Loucy (cell line): ENCODE data around the gene PRIMPOL.

ENCODE experiments used
- H2AFZ ChIP-seq: fragments of 200-600 bp; sonication (generic); 2 replicates; pipeline ENCODE4 v1.6.0; 2016; ENCODE audit warnings: antibody characterized with exemption, mild to moderate bottlenecking, low read length, moderate library complexity
- H3F3A ChIP-seq: fragments of 200-600 bp; 2 replicates; pipeline ENCODE4 v1.6.0; 2016; ENCODE audit warnings: antibody characterized with exemption, low read depth, mild to moderate bottlenecking
- H3K27me3 ChIP-seq: fragments of 200-600 bp; sonication (generic); 2 replicates; pipeline ENCODE4 v1.6.1; 2014; ENCODE audit warnings: low read length, mild to moderate bottlenecking; ENCODE audit not compliant: insufficient read depth, poor library complexity, severe bottlenecking
- H3K36me3 ChIP-seq: fragments of 200-600 bp; sonication (generic); 2 replicates; pipeline ENCODE4 v1.6.1; 2016; ENCODE audit warnings: low read length; ENCODE audit not compliant: insufficient read depth
- H3K4me1 ChIP-seq: fragments of 200-600 bp; sonication (generic); 2 replicates; pipeline ENCODE4 v1.5.1; 2014; ENCODE audit warnings: low read length, mild to moderate bottlenecking; ENCODE audit not compliant: insufficient read depth, poor library complexity, severe bottlenecking
- H3K4me2 ChIP-seq: fragments of 200-600 bp; sonication (generic); 2 replicates; pipeline ENCODE4 v1.6.0; 2014; ENCODE audit warnings: antibody characterized with exemption, low read length, low read depth, mild to moderate bottlenecking; ENCODE audit not compliant: poor library complexity, severe bottlenecking
- H3K4me3 ChIP-seq: fragments of 200-600 bp; sonication (generic); 2 replicates; pipeline ENCODE4 v1.5.1; 2014; ENCODE audit warnings: low read length, mild to moderate bottlenecking, mixed read lengths; ENCODE audit not compliant: poor library complexity, severe bottlenecking
- H3K79me2 ChIP-seq: fragments of 200-600 bp; sonication (generic); 2 replicates; pipeline ENCODE4 v1.6.1; 2014; ENCODE audit warnings: low read length; ENCODE audit not compliant: insufficient read depth
- H3K9ac ChIP-seq: fragments of 200-600 bp; sonication (generic); 2 replicates; pipeline ENCODE4 v1.6.0; 2014; ENCODE audit warnings: mild to moderate bottlenecking, low read depth, low read length, moderate library complexity; ENCODE audit not compliant: poor library complexity, severe bottlenecking
- H3K9me2 ChIP-seq: fragments of 200-600 bp; sonication (generic); replicated peaks from 2 replicates; pipeline ENCODE4 v1.6.1; 2016; ENCODE audit warnings: low read depth, low read length, mixed read lengths
- H3K9me3 ChIP-seq: fragments of 200-600 bp; sonication (generic); 2 replicates; pipeline ENCODE4 v1.6.1; 2014; ENCODE audit warnings: mild to moderate bottlenecking, antibody characterized with exemption, low read length, low read depth; ENCODE audit not compliant: insufficient read depth
- H4K20me1 ChIP-seq: fragments of 200-600 bp; sonication (generic); 2 replicates; pipeline ENCODE4 v1.6.0; 2014; ENCODE audit warnings: antibody characterized with exemption, low read length, mild to moderate bottlenecking; ENCODE audit not compliant: insufficient read depth, poor library complexity, severe bottlenecking
- EZH2phosphoT487 ChIP-seq: fragments of 200-600 bp; IDR thresholded peaks from 2 replicates; pipeline ENCODE4 v1.6.1; 2018; ENCODE audit warnings: antibody characterized with exemption, mild to moderate bottlenecking, moderate library complexity, borderline replicate concordance
- TF ChIP-seq, protein P1 (sequence below): fragments of 200-600 bp; sonication (generic); conservative IDR thresholded peaks from 2 replicates; pipeline ENCODE4 v1.5.1; 2014; ENCODE audit warnings: mild to moderate bottlenecking, antibody characterized with exemption, low read length

The PRIMPOL gene

DNA sequence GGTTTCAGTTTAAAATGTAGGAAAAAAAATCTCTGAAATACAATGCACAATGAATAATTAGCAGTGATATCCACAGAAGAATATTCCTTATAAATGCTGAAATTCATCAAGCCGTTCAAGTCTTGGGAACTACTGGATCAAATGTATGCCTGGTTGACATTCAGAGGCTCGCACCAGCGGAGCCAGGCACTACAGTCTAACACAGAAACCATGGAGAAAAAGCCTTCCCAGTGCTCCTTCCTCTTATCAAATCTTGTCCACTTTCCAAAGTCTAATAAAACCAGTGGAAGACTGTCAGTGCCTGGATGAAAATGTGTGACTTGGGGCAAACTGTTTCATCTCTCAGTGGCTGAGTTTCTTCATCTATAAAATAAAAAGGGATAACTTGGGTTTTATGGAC is 48.4 kb downstream of the PRIMPOL start:
- H2AFZ ChIP-seq = no peak overlapping the region

DNA sequence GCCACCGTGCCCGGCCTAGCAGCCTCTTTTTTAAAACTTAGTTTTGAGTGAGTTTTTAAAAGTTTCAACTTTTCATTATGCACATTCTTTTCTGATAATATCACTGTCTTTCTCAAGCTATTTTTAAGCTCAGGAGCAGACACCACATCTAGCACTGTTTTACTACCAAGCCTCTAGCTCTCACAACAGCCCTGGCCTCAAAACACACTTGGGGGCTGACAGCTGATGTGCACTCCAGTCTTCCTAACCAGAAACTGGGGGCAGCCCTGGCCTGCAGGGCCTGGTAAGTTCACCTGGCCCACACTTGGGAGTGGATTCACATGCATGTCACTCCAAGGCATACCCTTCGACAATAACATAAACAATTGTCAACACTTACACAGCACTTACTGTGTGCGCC is 50.4 kb downstream of the PRIMPOL start:
- no peak overlapping the region for H3K9ac ChIP-seq
- H3K4me1 ChIP-seq = no peaks in the 10 kb centered on the region
- H3F3A ChIP-seq = peaks cover 2% of the 10 kb centered on the region; the same call in 1 of the 2 replicates
- TF ChIP-seq EZH2phosphoT487 = no peak
- TF ChIP-seq, protein P1, sequence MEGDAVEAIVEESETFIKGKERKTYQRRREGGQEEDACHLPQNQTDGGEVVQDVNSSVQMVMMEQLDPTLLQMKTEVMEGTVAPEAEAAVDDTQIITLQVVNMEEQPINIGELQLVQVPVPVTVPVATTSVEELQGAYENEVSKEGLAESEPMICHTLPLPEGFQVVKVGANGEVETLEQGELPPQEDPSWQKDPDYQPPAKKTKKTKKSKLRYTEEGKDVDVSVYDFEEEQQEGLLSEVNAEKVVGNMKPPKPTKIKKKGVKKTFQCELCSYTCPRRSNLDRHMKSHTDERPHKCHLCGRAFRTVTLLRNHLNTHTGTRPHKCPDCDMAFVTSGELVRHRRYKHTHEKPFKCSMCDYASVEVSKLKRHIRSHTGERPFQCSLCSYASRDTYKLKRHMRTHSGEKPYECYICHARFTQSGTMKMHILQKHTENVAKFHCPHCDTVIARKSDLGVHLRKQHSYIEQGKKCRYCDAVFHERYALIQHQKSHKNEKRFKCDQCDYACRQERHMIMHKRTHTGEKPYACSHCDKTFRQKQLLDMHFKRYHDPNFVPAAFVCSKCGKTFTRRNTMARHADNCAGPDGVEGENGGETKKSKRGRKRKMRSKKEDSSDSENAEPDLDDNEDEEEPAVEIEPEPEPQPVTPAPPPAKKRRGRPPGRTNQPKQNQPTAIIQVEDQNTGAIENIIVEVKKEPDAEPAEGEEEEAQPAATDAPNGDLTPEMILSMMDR = no peak
- peaks cover 85% of the 10 kb centered on the region for H3K36me3 ChIP-seq
- no peaks in the 10 kb centered on the region for H3K9me3 ChIP-seq
- H3K27me3 ChIP-seq = no peaks in the 10 kb centered on the region
- H3K9me2 ChIP-seq = no peaks in the 10 kb centered on the region
- H3K79me2 ChIP-seq = peaks cover 12% of the 10 kb centered on the region; the same call in 1 of the 2 replicates
- no peak overlapping the region for H3K4me2 ChIP-seq
- H2AFZ ChIP-seq = no peak overlapping the region
- H4K20me1 ChIP-seq = no peaks in the 10 kb centered on the region
- H3K4me3 ChIP-seq = no peak overlapping the region

More for the DNA sequence above, 48.4 kb downstream of the PRIMPOL start:
- Histone ChIP-seq H3K4me3 (no peak overlapping the region), H3K4me2 (no peak overlapping the region), H3F3A (peaks cover 3% of the 10 kb centered on the region; the same call in 1 of the 2 replicates), H3K79me2 (0 out of 2 replicates have a peak, but pooled peaks cover 4% of the 10 kb centered on the region), H3K9me3 (no peaks in the 10 kb centered on the region), H3K27me3 (no peaks in the 10 kb centered on the region), H3K36me3 (peaks cover 85% of the 10 kb centered on the region), H4K20me1 (no peaks in the 10 kb centered on the region), H3K4me1 (no peaks in the 10 kb centered on the region), H3K9me2 (no peaks in the 10 kb centered on the region), H3K9ac (no peak overlapping the region)
- TF ChIP-seq EZH2phosphoT487 = no peak
- TF ChIP-seq, protein P1 = no peak

DNA sequence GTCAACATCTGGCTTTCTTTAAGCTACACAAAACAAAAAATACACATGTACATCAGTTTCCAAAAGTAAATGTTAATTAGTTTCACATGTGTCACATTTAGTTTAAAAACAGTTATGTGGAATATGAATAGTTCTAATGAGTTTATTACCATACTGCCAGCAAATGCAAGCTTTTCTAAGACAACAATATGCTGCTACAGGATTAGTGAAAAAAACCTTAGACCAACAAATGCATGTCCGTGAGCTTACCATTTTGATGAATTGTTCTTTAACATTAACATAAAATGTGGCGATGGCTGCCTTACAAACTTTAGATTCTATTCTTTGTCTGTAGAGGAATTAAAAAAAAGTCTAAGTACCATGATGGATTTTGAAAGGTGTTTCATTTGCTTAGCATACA is 52.6 kb downstream of the PRIMPOL start:
- H3K9me3 ChIP-seq = no peaks in the 10 kb centered on the region
- no peak overlapping the region for H2AFZ ChIP-seq
- H3K36me3 ChIP-seq = peaks cover 86% of the 10 kb centered on the region
- no peak overlapping the region for H3K9ac ChIP-seq
- no peak overlapping the region for H3K4me3 ChIP-seq
- TF ChIP-seq EZH2phosphoT487 = no peak
- TF ChIP-seq, protein P1 = no peak
- no peak overlapping the region for H3K4me2 ChIP-seq
- no peaks in the 10 kb centered on the region for H4K20me1 ChIP-seq
- H3K27me3 ChIP-seq = no peaks in the 10 kb centered on the region
- no peaks in the 10 kb centered on the region for H3F3A ChIP-seq
- H3K9me2 ChIP-seq = no peaks in the 10 kb centered on the region
- no peaks in the 10 kb centered on the region for H3K4me1 ChIP-seq
- H3K79me2 ChIP-seq = peaks cover 17% of the 10 kb centered on the region; the same call in 1 of the 2 replicates
